OCI-LY7 (cell line): Measurements from ENCODE around the gene FNDC3B. TPM values are rescaled to one million over a fixed set of nuclear protein-coding genes. Genes with fewer than 3 reads are reported as not detected.

Experiments used
- BruUV-seq: library from RNA; stranded (reverse); fragments of 400-500 nt; replicated peaks from 2 replicates; lab custom pipeline; 2021; lab: Mats Ljungman, UMichigan
- CTCF ChIA-PET: fragments of 300-600 bp; sonication (Branson Sonifier 250); formaldehyde crosslinking; loops from one replicate; lab custom pipeline; 2022; ENCODE audit warnings: antibody characterized with exemption; ENCODE audit not compliant: unreplicated experiment; lab: Charles Lee
- POLR2A ChIA-PET: fragments of 300-600 bp; sonication (Branson Sonifier 250); formaldehyde crosslinking; loops from one replicate; lab custom pipeline; 2022; ENCODE audit warnings: antibody characterized with exemption; lab: Charles Lee
- DNase-seq: peaks from one replicate; pipeline ENCODE4 v3.0.0-alpha.2; 2015; ENCODE audit warnings: low spot score
- H2AFZ ChIP-seq: fragments of 200-600 bp; sonication (generic), shearing (Covaris generic); 2 replicates; pipeline ENCODE4 v1.6.1; 2014; ENCODE audit warnings: mild to moderate bottlenecking, antibody characterized with exemption, low read length, moderate library complexity
- H3K27ac ChIP-seq: fragments of 200-600 bp; sonication (generic); 2 replicates; pipeline ENCODE4 v1.5.1; 2014; ENCODE audit warnings: mixed run types, low read depth, mild to moderate bottlenecking, moderate library complexity, low read length, inconsistent platforms; ENCODE audit not compliant: poor library complexity, severe bottlenecking
- H3K36me3 ChIP-seq: fragments of 200-600 bp; sonication (generic); 2 replicates; pipeline ENCODE4 v1.6.1; 2014; ENCODE audit warnings: mild to moderate bottlenecking, antibody characterized with exemption, low read length, moderate library complexity, mixed read lengths; ENCODE audit not compliant: insufficient read depth
- H3K4me1 ChIP-seq: fragments of 200-600 bp; sonication (generic); 2 replicates; pipeline ENCODE4 v1.5.1; 2014; ENCODE audit warnings: mild to moderate bottlenecking, low read length; ENCODE audit not compliant: insufficient read depth, poor library complexity, severe bottlenecking
- H3K4me2 ChIP-seq: fragments of 200-600 bp; sonication (generic); 2 replicates; pipeline ENCODE4 v1.6.1; 2014; ENCODE audit warnings: mild to moderate bottlenecking, low read length
- H3K4me3 ChIP-seq: fragments of 200-600 bp; sonication (generic); 2 replicates; pipeline ENCODE4 v1.5.1; 2014; ENCODE audit warnings: mild to moderate bottlenecking, low read depth, low read length; ENCODE audit not compliant: poor library complexity, severe bottlenecking
- H3K79me2 ChIP-seq: fragments of 200-600 bp; sonication (generic); 2 replicates; pipeline ENCODE4 v1.6.1; 2016; ENCODE audit warnings: low read depth, mild to moderate bottlenecking, low read length, moderate library complexity, mixed read lengths; ENCODE audit not compliant: insufficient read depth
- H3K9me2 ChIP-seq: fragments of 200-600 bp; sonication (generic); 2 replicates; pipeline ENCODE4 v1.6.1; 2016; ENCODE audit warnings: mild to moderate bottlenecking, low read length, mixed read lengths; ENCODE audit not compliant: insufficient read depth
- H3K9me3 ChIP-seq: fragments of 200-600 bp; sonication (generic); 2 replicates; pipeline ENCODE4 v1.6.1; 2014; ENCODE audit warnings: mild to moderate bottlenecking, mixed run types, low read length, mixed read lengths
- H4K20me1 ChIP-seq: fragments of 200-600 bp; sonication (generic); 2 replicates; pipeline ENCODE4 v1.6.1; 2014; ENCODE audit warnings: mild to moderate bottlenecking, antibody characterized with exemption, low read length, moderate library complexity, mixed read lengths; ENCODE audit not compliant: insufficient read depth
- EZH2phosphoT487 ChIP-seq: fragments of 200-600 bp; sonication (generic); IDR thresholded peaks from 2 replicates; pipeline ENCODE4 v1.6.1; 2018; ENCODE audit warnings: low read depth, borderline replicate concordance, mild to moderate bottlenecking, mixed run types, antibody characterized with exemption, low read length, moderate library complexity, mixed read lengths
- intact Hi-C: fragments of 100-400 bp; cut with micrococcal nuclease; formaldehyde crosslinking; loops from one replicate; pipeline ENCODE4 v1.10.0; 2022; ENCODE audit not compliant: unreplicated experiment
- total RNA-seq, 2 experiments: library from RNA; depleted of rRNA in 1 of 2; stranded (reverse); fragments of >200 nt in 1 of 2; shearing (Covaris generic) in 1 of 2; gene quantifications; 2 replicates each; pipeline ENCODE4 v1.2.3, GENCODE V29; 2014 to 2022
- TF ChIP-seq, protein P1 (sequence below): fragments of 200-600 bp; sonication (generic); conservative IDR thresholded peaks from 2 replicates; pipeline ENCODE4 v1.5.1; 2014; ENCODE audit warnings: mild to moderate bottlenecking, antibody characterized with exemption, low read length, moderate library complexity, mixed read lengths

FNDC3B gene
- total RNA-seq, 2 experiments from 2014 or later = 23.3 to 28.5 TPM

DNA sequence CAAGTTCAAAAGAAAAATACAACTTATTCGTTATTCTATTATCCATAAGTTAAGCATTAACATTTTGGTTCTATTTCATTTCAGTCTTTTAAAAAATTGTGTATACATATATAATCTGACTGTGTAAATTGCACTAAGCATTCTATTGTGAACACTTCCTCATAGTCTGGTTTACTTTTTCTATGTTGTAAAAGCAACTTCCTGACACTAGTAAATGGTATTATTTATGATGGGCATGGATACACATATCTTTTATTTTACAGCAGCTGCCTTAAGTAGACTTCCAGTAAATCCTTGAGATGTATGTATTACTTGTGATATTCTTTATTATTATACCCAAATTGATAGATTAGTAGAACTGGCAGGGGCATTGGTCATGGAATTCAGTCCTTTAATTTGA lies 58.2 kb downstream of the FNDC3B start:
- Histone ChIP-seq H3K4me3 (no peak overlapping the region), H3K36me3 (no peaks in the 10 kb centered on the region), H2AFZ (no peak overlapping the region), H3K4me1 (peaks cover 72% of the 10 kb centered on the region), H4K20me1 (no peaks in the 10 kb centered on the region), H3K27ac (no peak overlapping the region), H3K9me3 (no peaks in the 10 kb centered on the region), H3K79me2 (peaks cover 38% of the 10 kb centered on the region; the same call in 1 of the 2 replicates), H3K9me2 (no peaks in the 10 kb centered on the region), H3K4me2 (no peak overlapping the region)
- no TSS peak for BruUV-seq
- DNase-seq = no peak
- POLR2A ChIA-PET = interaction anchor here (0.8 to 1.0 kb wide), 2 partner anchors 9 to 43 kb away, joined by 3 to 4 read pairs; no protein-coding TSS in a partner anchor
- intact Hi-C loops = no loop called here
- TF ChIP-seq EZH2phosphoT487 = no peak
- TF ChIP-seq, protein P1, sequence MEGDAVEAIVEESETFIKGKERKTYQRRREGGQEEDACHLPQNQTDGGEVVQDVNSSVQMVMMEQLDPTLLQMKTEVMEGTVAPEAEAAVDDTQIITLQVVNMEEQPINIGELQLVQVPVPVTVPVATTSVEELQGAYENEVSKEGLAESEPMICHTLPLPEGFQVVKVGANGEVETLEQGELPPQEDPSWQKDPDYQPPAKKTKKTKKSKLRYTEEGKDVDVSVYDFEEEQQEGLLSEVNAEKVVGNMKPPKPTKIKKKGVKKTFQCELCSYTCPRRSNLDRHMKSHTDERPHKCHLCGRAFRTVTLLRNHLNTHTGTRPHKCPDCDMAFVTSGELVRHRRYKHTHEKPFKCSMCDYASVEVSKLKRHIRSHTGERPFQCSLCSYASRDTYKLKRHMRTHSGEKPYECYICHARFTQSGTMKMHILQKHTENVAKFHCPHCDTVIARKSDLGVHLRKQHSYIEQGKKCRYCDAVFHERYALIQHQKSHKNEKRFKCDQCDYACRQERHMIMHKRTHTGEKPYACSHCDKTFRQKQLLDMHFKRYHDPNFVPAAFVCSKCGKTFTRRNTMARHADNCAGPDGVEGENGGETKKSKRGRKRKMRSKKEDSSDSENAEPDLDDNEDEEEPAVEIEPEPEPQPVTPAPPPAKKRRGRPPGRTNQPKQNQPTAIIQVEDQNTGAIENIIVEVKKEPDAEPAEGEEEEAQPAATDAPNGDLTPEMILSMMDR = no peak
- CTCF ChIA-PET = no interaction called here

DNA sequence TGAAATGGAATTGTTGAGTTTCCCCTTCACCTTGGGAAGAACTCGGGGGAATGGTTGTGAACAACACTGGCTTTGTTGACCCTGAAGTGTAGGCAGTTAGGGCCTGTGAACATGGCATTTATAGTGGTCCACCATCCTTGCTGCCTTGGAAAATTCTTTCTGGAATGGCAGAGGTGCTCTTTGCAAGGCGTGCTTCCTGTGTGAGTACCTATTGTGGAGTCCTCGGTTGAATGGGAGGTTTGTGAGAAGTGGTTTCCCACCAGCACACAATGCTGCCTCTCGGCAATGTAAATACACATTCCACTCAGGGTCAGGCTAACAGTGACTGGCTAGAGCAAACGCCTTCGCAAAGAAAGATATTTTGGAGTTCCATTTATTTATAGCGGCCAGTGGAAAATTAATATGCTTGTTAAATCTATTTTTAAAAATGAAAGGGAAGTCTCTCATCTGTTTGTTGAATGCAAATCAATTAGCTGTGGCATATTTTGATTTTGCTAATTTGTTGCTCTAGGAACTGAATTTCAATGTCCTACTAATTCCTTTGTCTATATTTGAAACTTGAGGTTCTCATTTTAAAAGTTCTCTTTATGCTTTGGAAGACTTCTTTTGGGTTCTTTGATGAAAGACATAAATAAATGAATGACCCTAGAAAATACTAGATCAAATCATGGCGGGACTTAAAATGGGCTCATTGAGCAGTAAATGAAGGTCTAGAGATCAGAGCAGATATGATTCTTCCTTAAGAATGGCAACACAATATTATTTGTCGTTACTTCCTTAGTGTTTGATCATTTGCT lies 59.5 kb downstream of the FNDC3B start:
- DNase-seq = no peak
- H3K9me3 ChIP-seq = no peaks in the 10 kb centered on the region
- ChIA-PET CTCF (no interaction called here), POLR2A (no interaction called here)
- no peaks in the 10 kb centered on the region for H4K20me1 ChIP-seq
- no peak for TF ChIP-seq EZH2phosphoT487
- TF ChIP-seq, protein P1 = no peak
- peaks cover 51% of the 10 kb centered on the region; the same call in 1 of the 2 replicates for H3K79me2 ChIP-seq
- no peak overlapping the region for H2AFZ ChIP-seq
- no TSS peak for BruUV-seq
- no peaks in the 10 kb centered on the region for H3K36me3 ChIP-seq
- H3K4me3 ChIP-seq = no peak overlapping the region
- intact Hi-C loops = no loop called here
- peak overlapping the region; percentile 96 for H3K27ac ChIP-seq
- H3K4me2 ChIP-seq = peak overlapping the region; percentile 83
- peaks cover 85% of the 10 kb centered on the region for H3K4me1 ChIP-seq
- H3K9me2 ChIP-seq = no peaks in the 10 kb centered on the region

DNA sequence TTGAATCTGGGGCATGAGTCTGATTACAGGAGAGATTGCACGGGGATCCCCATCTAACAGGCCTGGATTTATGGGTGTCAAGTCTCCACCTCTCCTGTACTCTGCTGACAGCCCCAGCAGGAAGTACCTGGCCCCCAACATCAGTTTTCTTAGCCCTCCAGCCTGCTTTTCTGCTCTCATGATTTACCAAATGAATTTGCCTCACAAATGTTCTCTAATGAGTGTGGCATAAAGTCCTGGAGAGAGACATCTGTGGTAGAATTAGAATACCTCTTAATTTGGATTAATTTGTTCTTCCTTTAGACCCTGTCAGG lies 60.1 kb downstream of the FNDC3B start:
- no peaks in the 10 kb centered on the region for H4K20me1 ChIP-seq
- H3K9me2 ChIP-seq = no peaks in the 10 kb centered on the region
- H3K4me3 ChIP-seq = peak overlapping the region; percentile 53
- intact Hi-C loops = no loop called here
- ChIA-PET POLR2A (interaction anchor here (0.9 to 1.4 kb wide), 3 partner anchors 27 to 122 kb away, joined by 3 to 6 read pairs (median 4); no protein-coding TSS in a partner anchor), CTCF (no interaction called here)
- H3K79me2 ChIP-seq = peaks cover 57% of the 10 kb centered on the region; the same call in 1 of the 2 replicates
- peak overlapping the region; percentile 83 for H3K4me2 ChIP-seq
- peaks cover 91% of the 10 kb centered on the region for H3K4me1 ChIP-seq
- DNase-seq = peak; percentile 31
- H2AFZ ChIP-seq = no peak overlapping the region
- no peaks in the 10 kb centered on the region for H3K9me3 ChIP-seq
- peak overlapping the region; percentile 96 for H3K27ac ChIP-seq
- no peak for TF ChIP-seq EZH2phosphoT487
- TF ChIP-seq, protein P1 = no peak
- no TSS peak for BruUV-seq
- H3K36me3 ChIP-seq = no peaks in the 10 kb centered on the region
